SK-N-SH treated with all-trans-retinoic acid at 6 μM for 48 hours (cell line): Measurements from ENCODE around the gene VPREB1.

Source experiments
- ATAC-seq: fragments of 200-7000 bp; cut with Tn5 transposase; 3 replicates; pipeline ENCODE4 v1.9.1; 2020; ENCODE audit warnings: mild to moderate bottlenecking, moderate library complexity
- ARNTL ChIP-seq: fragments of 450-650 bp; formaldehyde crosslinking; IDR thresholded peaks from 2 replicates; pipeline ENCODE4 v1.5.0; 2020; ENCODE audit warnings: low read depth, mild to moderate bottlenecking, moderate library complexity, borderline replicate concordance
- BACH2 ChIP-seq: fragments of 250-450 bp; sonication (Bioruptor Pico); IDR thresholded peaks from 2 replicates; pipeline ENCODE4 v1.9.0; 2021; ENCODE audit warnings: mild to moderate bottlenecking, borderline replicate concordance
- CSRNP3 ChIP-seq: fragments of 250-450 bp; sonication (Bioruptor Pico); IDR thresholded peaks from 2 replicates; pipeline ENCODE4 v1.5.1; 2021; ENCODE audit warnings: mild to moderate bottlenecking, moderate library complexity
- ESRRG ChIP-seq: fragments of 250-450 bp; sonication (Bioruptor Pico); IDR thresholded peaks from 2 replicates; pipeline ENCODE4 v1.6.1; 2021; ENCODE audit warnings: mild to moderate bottlenecking
- ISL1 ChIP-seq: fragments of 250-450 bp; sonication (Bioruptor Pico); IDR thresholded peaks from 2 replicates; pipeline ENCODE4 v2.1.2; 2022; ENCODE audit warnings: mild to moderate bottlenecking, moderate library complexity
- OSR1 ChIP-seq: fragments of 250-450 bp; sonication (Bioruptor Pico); IDR thresholded peaks from 2 replicates; pipeline ENCODE4 v1.8.0; 2022; ENCODE audit warnings: moderate library complexity, mild to moderate bottlenecking, inconsistent platforms
- PATZ1 ChIP-seq: fragments of 250-450 bp; sonication (Bioruptor Pico); IDR thresholded peaks from 2 replicates; pipeline ENCODE4 v1.8.0; 2020; ENCODE audit warnings: mild to moderate bottlenecking, moderate library complexity, borderline replicate concordance
- POU6F1 ChIP-seq: fragments of 250-450 bp; sonication (Bioruptor Pico); IDR thresholded peaks from 2 replicates; pipeline ENCODE4 v1.8.0; 2021; ENCODE audit warnings: low read depth, mild to moderate bottlenecking, moderate library complexity, borderline replicate concordance
- PPARA ChIP-seq: fragments of 250-450 bp; sonication (Bioruptor Pico); IDR thresholded peaks from 2 replicates; pipeline ENCODE4 v1.5.0; 2020; ENCODE audit warnings: mild to moderate bottlenecking, borderline replicate concordance
- RARB ChIP-seq: fragments of 250-450 bp; sonication (Bioruptor Pico); IDR thresholded peaks from 2 replicates; pipeline ENCODE4 v1.8.0; 2021; ENCODE audit warnings: mild to moderate bottlenecking, moderate library complexity
- SNAI2 ChIP-seq: fragments of 250-450 bp; sonication (Bioruptor Pico); IDR thresholded peaks from 2 replicates; pipeline ENCODE4 v1.5.0; 2020; ENCODE audit warnings: mild to moderate bottlenecking, moderate library complexity
- TCF4 ChIP-seq: fragments of 250-450 bp; sonication (Bioruptor Pico); IDR thresholded peaks from 2 replicates; pipeline ENCODE4 v1.8.0; 2021; ENCODE audit warnings: mild to moderate bottlenecking, moderate library complexity, borderline replicate concordance
- TOX ChIP-seq: fragments of 250-450 bp; sonication (Bioruptor Pico); IDR thresholded peaks from 2 replicates; pipeline ENCODE4 v1.8.0; 2021; ENCODE audit warnings: mild to moderate bottlenecking, moderate library complexity, borderline replicate concordance
- TSHZ2 ChIP-seq: fragments of 250-450 bp; sonication (Bioruptor Pico); IDR thresholded peaks from 2 replicates; pipeline ENCODE4 v1.5.0; 2020; ENCODE audit warnings: mild to moderate bottlenecking, moderate library complexity
- ZC3H10 ChIP-seq: fragments of 250-450 bp; sonication (Bioruptor Pico); IDR thresholded peaks from 2 replicates; pipeline ENCODE4 v1.5.1; 2021; ENCODE audit warnings: mild to moderate bottlenecking, moderate library complexity
- ZFP30 ChIP-seq: fragments of 450-650 bp; formaldehyde crosslinking; IDR thresholded peaks from 2 replicates; pipeline ENCODE4 v1.5.0; 2022; ENCODE audit warnings: mild to moderate bottlenecking, moderate library complexity
- ZNF565 ChIP-seq: fragments of 450-650 bp; formaldehyde crosslinking; conservative IDR thresholded peaks from 2 replicates; pipeline ENCODE4 v1.5.0; 2020; ENCODE audit warnings: low read depth, mild to moderate bottlenecking, moderate library complexity
- ZNF70 ChIP-seq: fragments of 450-650 bp; formaldehyde crosslinking; IDR thresholded peaks from 2 replicates; pipeline ENCODE4 v1.5.0; 2020; ENCODE audit warnings: mild to moderate bottlenecking, moderate library complexity
- ZNF8 ChIP-seq: fragments of 450-650 bp; formaldehyde crosslinking; IDR thresholded peaks from 2 replicates; pipeline ENCODE4 v1.5.0; 2020; ENCODE audit warnings: mild to moderate bottlenecking, moderate library complexity

The VPREB1 gene

GRCh38 chr22:22196018-22196533 is 48.5 kb upstream of the VPREB1 start (continued):
- TF ChIP-seq PATZ1 (no peak), ESRRG (CRISPR knock-in tag) (no peak), TSHZ2 (CRISPR knock-in tag) (no peak), POU6F1 (no peak), ARNTL (CRISPR knock-in tag) (no peak)

GRCh38 chr22:22196833-22197477 is 47.6 kb upstream of the VPREB1 start:
- no peak for ATAC-seq
- TF ChIP-seq PPARA (CRISPR knock-in tag) (no peak), ZNF565 (no peak), POU6F1 (no peak), ZNF70 (CRISPR knock-in tag) (no peak), CSRNP3 (CRISPR knock-in tag) (no peak), BACH2 (no peak), ISL1 (no peak), ESRRG (CRISPR knock-in tag) (no peak), ARNTL (CRISPR knock-in tag) (no peak), SNAI2 (CRISPR knock-in tag) (no peak), ZNF8 (CRISPR knock-in tag) (no peak), TSHZ2 (CRISPR knock-in tag) (no peak), ZFP30 (CRISPR knock-in tag) (no peak), ZC3H10 (CRISPR knock-in tag) (no peak), TCF4 (CRISPR knock-in tag) (no peak), RARB (no peak), OSR1 (no peak), TOX (CRISPR knock-in tag) (no peak)
